PC-3 (cell line): ENCODE data around the gene HSFX1. TPM values are rescaled to one million over a fixed set of nuclear protein-coding genes. Genes with fewer than 3 reads are reported as not detected.
"Not testable (repeated sequence)": the region's sequence is repeated elsewhere in the genome, so short reads cannot be mapped to it uniquely, and the experiment has no call there.

Source experiments
- ATAC-seq: fragments of 200-7000 bp; cut with Tn5 transposase; 2 replicates; pipeline ENCODE4 v1.9.1; 2020; ENCODE audit warnings: mild to moderate bottlenecking, moderate library complexity
- BruUV-seq: library from RNA; stranded (reverse); fragments of 400-500 nt; replicated peaks from 2 replicates; lab custom pipeline; 2021; lab: Mats Ljungman, UMichigan
- CTCF ChIA-PET: fragments of 300-600 bp; sonication (Branson Sonifier 250); formaldehyde crosslinking; loops from one replicate; lab custom pipeline; 2022; ENCODE audit warnings: antibody characterized with exemption; lab: Charles Lee
- POLR2A ChIA-PET: fragments of 300-600 bp; sonication (Branson Sonifier 250); formaldehyde crosslinking; loops from one replicate; lab custom pipeline; 2022; ENCODE audit warnings: antibody characterized with exemption; ENCODE audit not compliant: unreplicated experiment; lab: Charles Lee
- DNase-seq: peaks from one replicate; pipeline ENCODE4 v3.0.0-alpha.2; 2015
- H2AFZ ChIP-seq: fragments of 300-600 bp; sonication (generic); 2 replicates; pipeline ENCODE4 v1.6.0; 2016; ENCODE audit warnings: antibody characterized with exemption, low read length
- H3F3A ChIP-seq: fragments of 300-600 bp; sonication (generic); one replicate; pipeline ENCODE4 v1.6.0; 2017; ENCODE audit warnings: antibody characterized with exemption, low read length, control low read depth, mild to moderate bottlenecking; ENCODE audit not compliant: unreplicated experiment
- H3K27ac ChIP-seq: fragments of 300-600 bp; sonication (generic); 2 replicates; pipeline ENCODE4 v1.5.1; 2016; ENCODE audit warnings: mild to moderate bottlenecking, low read length
- H3K27me3 ChIP-seq: fragments of 300-600 bp; sonication (generic); 2 replicates; pipeline ENCODE4 v1.6.1; 2016; ENCODE audit warnings: low read length, mixed read lengths
- H3K36me3 ChIP-seq: fragments of 300-600 bp; sonication (generic); 2 replicates; pipeline ENCODE4 v1.6.1; 2016; ENCODE audit warnings: low read depth, mixed run types, low read length, mixed read lengths
- H3K4me1 ChIP-seq: fragments of 300-600 bp; sonication (generic); 2 replicates; pipeline ENCODE4 v1.5.1; 2016; ENCODE audit warnings: low read length; ENCODE audit not compliant: insufficient read depth
- H3K4me2 ChIP-seq: fragments of 300-600 bp; sonication (generic); 2 replicates; pipeline ENCODE4 v1.6.0; 2016; ENCODE audit warnings: low read length
- H3K4me3 ChIP-seq: fragments of 300-600 bp; sonication (generic); 2 replicates; pipeline ENCODE4 v1.5.1; 2016; ENCODE audit warnings: mild to moderate bottlenecking, low read length, mixed read lengths
- H3K79me2 ChIP-seq: fragments of 300-600 bp; sonication (generic); 2 replicates; pipeline ENCODE4 v1.6.1; 2017; ENCODE audit warnings: low read length, mixed read lengths
- H3K9ac ChIP-seq: fragments of 300-600 bp; sonication (generic); 2 replicates; pipeline ENCODE4 v1.6.0; 2016; ENCODE audit warnings: mild to moderate bottlenecking, low read length
- H3K9me2 ChIP-seq: fragments of 300-600 bp; sonication (generic); replicated peaks from 2 replicates; pipeline ENCODE4 v1.6.1; 2016; ENCODE audit warnings: mixed run types, low read length, mixed read lengths
- H3K9me3 ChIP-seq: fragments of 300-600 bp; sonication (generic); 2 replicates; pipeline ENCODE4 v1.6.1; 2016; ENCODE audit warnings: low read length, mixed read lengths
- H4K20me1 ChIP-seq: fragments of 300-600 bp; sonication (generic); 2 replicates; pipeline ENCODE4 v1.6.1; 2016; ENCODE audit warnings: low read length, mixed read lengths
- CTCF ChIP-seq: fragments of 300-600 bp; sonication (generic); conservative IDR thresholded peaks from 2 replicates; pipeline ENCODE4 v1.5.1; 2017; ENCODE audit warnings: antibody characterized with exemption, low read depth, mild to moderate bottlenecking, low read length
- EZH2 ChIP-seq: fragments of 300-600 bp; sonication (generic); IDR thresholded peaks from one replicate; pipeline ENCODE4 v1.6.1; 2017; ENCODE audit warnings: antibody characterized with exemption, mild to moderate bottlenecking, low read length; ENCODE audit not compliant: unreplicated experiment
- EZH2phosphoT487 ChIP-seq: fragments of 300-600 bp; sonication (generic); IDR thresholded peaks from 2 replicates; pipeline ENCODE4 v1.6.1; 2018; ENCODE audit warnings: mild to moderate bottlenecking, antibody characterized with exemption, low read length, borderline replicate concordance
- intact Hi-C: fragments of 100-400 bp; cut with micrococcal nuclease; formaldehyde crosslinking; loops from 2 replicates; pipeline ENCODE4 v1.9.0; 2023
- total RNA-seq: library from RNA; depleted of rRNA; stranded (reverse); fragments of >200 nt; gene quantifications from 2 replicates; pipeline ENCODE4 v1.2.3, GENCODE V29; 2014

Gene HSFX1
- total RNA-seq, 1 experiment from 2014 or later: 0.11 TPM

GRCh38 chrX:149795531-149795930 lies 21.7 kb downstream of the HSFX1 start:
- intact Hi-C loops, BruUV-seq: not testable (repeated sequence)

GRCh38 chrX:149799095-149799714 lies 25.3 kb downstream of the HSFX1 start:
- H4K20me1 ChIP-seq: no peaks in the 10 kb centered on the region
- H3K4me2 ChIP-seq: no peak overlapping the region
- peaks cover 60% of the 10 kb centered on the region for H3K27me3 ChIP-seq
- no peak overlapping the region for H2AFZ ChIP-seq
- DNase-seq (no peak), ATAC-seq (no peak)
- TF ChIP-seq EZH2: no peak
- no peak for TF ChIP-seq CTCF
- no peak for TF ChIP-seq EZH2phosphoT487
- no peaks in the 10 kb centered on the region for H3K9me2 ChIP-seq
- H3K4me1 ChIP-seq: no peaks in the 10 kb centered on the region
- intact Hi-C loops: no loop called here
- no TSS peak for BruUV-seq
- H3K27ac ChIP-seq: no peak overlapping the region
- POLR2A ChIA-PET: no interaction called here
- CTCF ChIA-PET: no interaction called here
- no peak overlapping the region for H3K4me3 ChIP-seq
- no peaks in the 10 kb centered on the region for H3F3A ChIP-seq
- no peak overlapping the region for H3K9ac ChIP-seq
- H3K79me2 ChIP-seq: no peaks in the 10 kb centered on the region
- no peaks in the 10 kb centered on the region for H3K9me3 ChIP-seq
- H3K36me3 ChIP-seq: no peaks in the 10 kb centered on the region

More at GRCh38 chrX:149795531-149795930, 21.7 kb downstream of the HSFX1 start:
- H3K4me3 ChIP-seq, H3K9ac ChIP-seq, H3K79me2 ChIP-seq, H3K9me2 ChIP-seq, H3K27ac ChIP-seq, DNase-seq, H3F3A ChIP-seq, H3K36me3 ChIP-seq, POLR2A ChIA-PET, H2AFZ ChIP-seq, H3K4me1 ChIP-seq, H4K20me1 ChIP-seq, H3K9me3 ChIP-seq, CTCF ChIA-PET, H3K4me2 ChIP-seq: not testable (repeated sequence)
- peaks cover 33% of the 10 kb centered on the region; the same call in 1 of the 2 replicates for H3K27me3 ChIP-seq
- ATAC-seq: peak; percentile 35

- no peak overlapping the region for H3K4me2 ChIP-seq
- H3K27ac ChIP-seq: no peak overlapping the region
- H3K9me2 ChIP-seq: no peaks in the 10 kb centered on the region
- no peak overlapping the region for H3K4me3 ChIP-seq
- intact Hi-C loops: no loop called here
- TF ChIP-seq CTCF (no peak), EZH2 (no peak), EZH2phosphoT487 (no peak)
- no peaks in the 10 kb centered on the region for H3K79me2 ChIP-seq
- ChIA-PET POLR2A (no interaction called here), CTCF (no interaction called here)
- no peak for ATAC-seq
- H3K36me3 ChIP-seq: no peaks in the 10 kb centered on the region
- no peaks in the 10 kb centered on the region for H4K20me1 ChIP-seq
- no peak overlapping the region for H3K9ac ChIP-seq
- DNase-seq: no peak
- no peaks in the 10 kb centered on the region for H3K4me1 ChIP-seq
- no peaks in the 10 kb centered on the region for H3K9me3 ChIP-seq
- no peaks in the 10 kb centered on the region for H3F3A ChIP-seq
- H2AFZ ChIP-seq: no peak overlapping the region
- no TSS peak for BruUV-seq
- peaks cover 60% of the 10 kb centered on the region for H3K27me3 ChIP-seq
Measured at GRCh38 chrX:149799938-149800337, 26.1 kb downstream of the HSFX1 start.
